GM23338 (cell line): ENCODE results near the gene UTP4. TPM values are rescaled to one million over a fixed set of nuclear protein-coding genes. Genes with fewer than 3 reads are reported as not detected.

Source experiments
- ATAC-seq: fragments of 200-7000 bp; cut with Tn5 transposase; 3 replicates; pipeline ENCODE4 v1.9.1; 2020
- DNase-seq: peaks from one replicate; pipeline ENCODE4 v3.0.0-alpha.2; 2015; ENCODE audit warnings: low spot score
- H2AFZ ChIP-seq: fragments of 200-600 bp; sonication (generic); 2 replicates; pipeline ENCODE4 v1.8.0; 2016; ENCODE audit warnings: antibody characterized with exemption, mild to moderate bottlenecking, moderate library complexity
- H3F3A ChIP-seq: fragments of 200-600 bp; sonication (generic); replicated peaks from 2 replicates; pipeline ENCODE4 v1.8.0; 2017; ENCODE audit warnings: antibody characterized with exemption, mixed run types, low read depth
- H3K27ac ChIP-seq: fragments of 200-600 bp; sonication (generic); 2 replicates; pipeline ENCODE4 v1.6.1; 2016; ENCODE audit warnings: low read depth
- H3K27me3 ChIP-seq: fragments of 200-600 bp; sonication (generic); 2 replicates; pipeline ENCODE4 v1.8.0; 2016; ENCODE audit warnings: mild to moderate bottlenecking, mixed run types, moderate library complexity; ENCODE audit not compliant: insufficient read depth
- H3K36me3 ChIP-seq: fragments of 200-600 bp; sonication (generic); 2 replicates; pipeline ENCODE4 v1.8.0; 2016; ENCODE audit warnings: mild to moderate bottlenecking; ENCODE audit not compliant: insufficient read depth
- H3K4me1 ChIP-seq: fragments of 200-600 bp; sonication (generic); 2 replicates; pipeline ENCODE4 v1.8.0; 2016; ENCODE audit warnings: mild to moderate bottlenecking, moderate library complexity; ENCODE audit not compliant: insufficient read depth
- H3K4me2 ChIP-seq: fragments of 200-600 bp; sonication (generic); 2 replicates; pipeline ENCODE4 v1.7.1; 2017; ENCODE audit warnings: mixed run types
- H3K4me3 ChIP-seq: fragments of 200-600 bp; sonication (generic); 2 replicates; pipeline ENCODE4 v1.6.1; 2016; ENCODE audit warnings: mixed run types
- H3K79me2 ChIP-seq: fragments of 200-600 bp; sonication (generic); replicated peaks from 2 replicates; pipeline ENCODE4 v1.8.0; 2017; ENCODE audit warnings: mild to moderate bottlenecking; ENCODE audit not compliant: insufficient read depth
- H3K9me2 ChIP-seq: fragments of 200-600 bp; sonication (generic); 2 replicates; pipeline ENCODE4 v1.8.0; 2017; ENCODE audit not compliant: insufficient read depth
- H4K20me1 ChIP-seq: fragments of 200-600 bp; sonication (generic); replicated peaks from 2 replicates; pipeline ENCODE4 v1.8.0; 2017; ENCODE audit warnings: mild to moderate bottlenecking; ENCODE audit not compliant: insufficient read depth
- H3K27ac Mint-ChIP-seq: 2 replicates; pipeline ENCODE4 v1.8.0; 2020; ENCODE audit warnings: inconsistent platforms, mild to moderate bottlenecking, moderate library complexity, mixed read lengths
- H3K27me3 Mint-ChIP-seq: 3 replicates; pipeline ENCODE4 v1.8.0; 2022; ENCODE audit warnings: low read depth, mild to moderate bottlenecking, moderate library complexity, mixed read lengths, inconsistent platforms; ENCODE audit not compliant: insufficient read depth, poor library complexity
- H3K36me3 Mint-ChIP-seq: 3 replicates; pipeline ENCODE4 v1.8.0; 2021; ENCODE audit warnings: low read depth, mild to moderate bottlenecking, inconsistent platforms, moderate library complexity, mixed read lengths
- H3K4me1 Mint-ChIP-seq: 3 replicates; pipeline ENCODE4 v1.8.0; 2020; ENCODE audit warnings: mild to moderate bottlenecking, inconsistent platforms, mixed read lengths
- H3K4me3 Mint-ChIP-seq: 3 replicates; pipeline ENCODE4 v1.8.0; 2021; ENCODE audit warnings: moderate library complexity, mild to moderate bottlenecking, inconsistent platforms, mixed read lengths
- H3K9me3 Mint-ChIP-seq: 3 replicates; pipeline ENCODE4 v1.8.0; 2020; ENCODE audit warnings: moderate library complexity, mild to moderate bottlenecking, inconsistent platforms, mixed read lengths
- CREB1 ChIP-seq: fragments of 250-450 bp; sonication (Bioruptor Pico); IDR thresholded peaks from 2 replicates; pipeline ENCODE4 v1.5.0; 2020; ENCODE audit warnings: low read depth, mild to moderate bottlenecking, moderate library complexity
- EZH2 ChIP-seq: fragments of 200-600 bp; sonication (generic); IDR thresholded peaks from one replicate; pipeline ENCODE4 v1.8.0; 2017; ENCODE audit warnings: antibody characterized with exemption, mild to moderate bottlenecking, low read depth; ENCODE audit not compliant: unreplicated experiment
- EZH2phosphoT487 ChIP-seq: fragments of 200-600 bp; sonication (generic); IDR thresholded peaks from one replicate; pipeline ENCODE4 v1.8.1; 2018; ENCODE audit warnings: antibody characterized with exemption; ENCODE audit not compliant: unreplicated experiment
- JUNB ChIP-seq: IDR thresholded peaks from one replicate; pipeline ENCODE4 v1.6.1; 2016; ENCODE audit warnings: antibody characterized with exemption; ENCODE audit not compliant: unreplicated experiment
- NANOG ChIP-seq: IDR thresholded peaks from 2 replicates; pipeline ENCODE4 v1.6.1; 2016; ENCODE audit warnings: antibody characterized with exemption, borderline replicate concordance
- POLR2AphosphoS5 ChIP-seq: IDR thresholded peaks from 2 replicates; pipeline ENCODE4 v1.6.1; 2016; ENCODE audit warnings: antibody characterized with exemption, low read depth
- STAT1 ChIP-seq: IDR thresholded peaks from one replicate; pipeline ENCODE4 v1.6.1; 2016; ENCODE audit warnings: antibody characterized with exemption; ENCODE audit not compliant: unreplicated experiment
- ZNF114 ChIP-seq: fragments of 250-450 bp; sonication (Bioruptor Pico); IDR thresholded peaks from 2 replicates; pipeline ENCODE4 v1.5.0; 2020; ENCODE audit warnings: mild to moderate bottlenecking, moderate library complexity
- ZNF331 ChIP-seq: fragments of 250-450 bp; sonication (Bioruptor Pico); IDR thresholded peaks from 2 replicates; pipeline ENCODE4 v1.5.0; 2020; ENCODE audit warnings: low read depth, mild to moderate bottlenecking, moderate library complexity
- polyA plus RNA-seq: library from polyadenylated mRNA; unstranded; fragments of >200 nt; fragmentation: Nextera tagmentation; extraction: Ambion mirVana; gene quantifications from 2 replicates; pipeline ENCODE4 v1.2.1, GENCODE V29; 2016
- total RNA-seq: library from RNA; depleted of rRNA; stranded (reverse); fragments of >200 nt; shearing (Covaris generic); gene quantifications from 2 replicates; pipeline ENCODE4 v1.2.3, GENCODE V29; 2014
- TF ChIP-seq, protein P1 (sequence below): IDR thresholded peaks from 2 replicates; pipeline ENCODE4 v1.6.1; 2016; ENCODE audit warnings: antibody characterized with exemption
- TF ChIP-seq, protein P2 (sequence below), 2 experiments: fragments of 200-600 bp in 1 of 2; sonication (generic) in 1 of 2; conservative IDR thresholded peaks; 2 replicates each; pipeline versions ENCODE4 v1.5.1 to v1.6.1; 2016 to 2017; ENCODE audit warnings: antibody characterized with exemption in 2 of 2, low read depth in 2 of 2, mild to moderate bottlenecking in 2 of 2, moderate library complexity in 1 of 2
- TF ChIP-seq, protein P3 (sequence below): fragments of 250-450 bp; sonication (Bioruptor Pico); IDR thresholded peaks from 2 replicates; pipeline ENCODE4 v1.5.0; 2020; ENCODE audit warnings: mild to moderate bottlenecking, moderate library complexity

UTP4 gene
- total and polyA plus RNA-seq, 2 experiments from 2014 or later: 63.2 to 66.6 TPM

DNA sequence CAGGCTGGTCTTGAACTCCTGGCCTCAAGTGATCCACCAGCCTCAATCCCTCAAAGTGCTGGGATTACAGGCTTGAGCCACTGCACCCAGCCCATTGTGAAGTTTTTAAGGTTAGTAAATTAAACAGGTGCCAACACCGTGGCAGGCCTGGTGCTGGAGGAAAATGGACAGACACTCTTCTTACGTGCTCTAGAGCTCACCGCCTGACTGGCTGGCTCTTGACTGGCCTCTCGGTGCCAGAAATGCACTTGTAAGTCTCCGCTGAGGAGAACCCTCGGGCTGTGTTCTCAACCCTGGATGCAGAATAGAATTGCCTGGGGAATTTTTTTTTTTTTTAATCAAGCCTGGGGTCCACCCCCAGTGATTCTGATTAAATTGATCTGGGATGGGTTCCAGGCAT lies 37.3 kb upstream of the UTP4 start:
- no peaks in the 10 kb centered on the region for H3K79me2 ChIP-seq
- peaks cover 18% of the 10 kb centered on the region for H3K4me1 ChIP-seq
- TF ChIP-seq, protein P1, sequence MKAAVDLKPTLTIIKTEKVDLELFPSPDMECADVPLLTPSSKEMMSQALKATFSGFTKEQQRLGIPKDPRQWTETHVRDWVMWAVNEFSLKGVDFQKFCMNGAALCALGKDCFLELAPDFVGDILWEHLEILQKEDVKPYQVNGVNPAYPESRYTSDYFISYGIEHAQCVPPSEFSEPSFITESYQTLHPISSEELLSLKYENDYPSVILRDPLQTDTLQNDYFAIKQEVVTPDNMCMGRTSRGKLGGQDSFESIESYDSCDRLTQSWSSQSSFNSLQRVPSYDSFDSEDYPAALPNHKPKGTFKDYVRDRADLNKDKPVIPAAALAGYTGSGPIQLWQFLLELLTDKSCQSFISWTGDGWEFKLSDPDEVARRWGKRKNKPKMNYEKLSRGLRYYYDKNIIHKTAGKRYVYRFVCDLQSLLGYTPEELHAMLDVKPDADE: no peak
- H3K9me2 ChIP-seq: no peaks in the 10 kb centered on the region
- H2AFZ ChIP-seq: no peak overlapping the region; the same call in 1 of the 2 replicates
- H3K4me3 ChIP-seq: no peak overlapping the region
- H4K20me1 ChIP-seq: no peaks in the 10 kb centered on the region
- H3K36me3 ChIP-seq: no peaks in the 10 kb centered on the region
- H3F3A ChIP-seq: peaks cover 11% of the 10 kb centered on the region; the same call in 1 of the 2 replicates
- peaks cover 5% of the 10 kb centered on the region for H3K27me3 Mint-ChIP-seq
- no peak overlapping the region for H3K27ac ChIP-seq
- H3K4me3 Mint-ChIP-seq: no peak overlapping the region
- H3K4me2 ChIP-seq: no peak overlapping the region
- H3K4me1 Mint-ChIP-seq: peaks cover 30% of the 10 kb centered on the region
- H3K27me3 ChIP-seq: no peaks in the 10 kb centered on the region
- no peaks in the 10 kb centered on the region for H3K9me3 Mint-ChIP-seq
- ATAC-seq (no peak), DNase-seq (no peak)
- no peak overlapping the region for H3K27ac Mint-ChIP-seq
- H3K36me3 Mint-ChIP-seq: no peaks in the 10 kb centered on the region

DNA sequence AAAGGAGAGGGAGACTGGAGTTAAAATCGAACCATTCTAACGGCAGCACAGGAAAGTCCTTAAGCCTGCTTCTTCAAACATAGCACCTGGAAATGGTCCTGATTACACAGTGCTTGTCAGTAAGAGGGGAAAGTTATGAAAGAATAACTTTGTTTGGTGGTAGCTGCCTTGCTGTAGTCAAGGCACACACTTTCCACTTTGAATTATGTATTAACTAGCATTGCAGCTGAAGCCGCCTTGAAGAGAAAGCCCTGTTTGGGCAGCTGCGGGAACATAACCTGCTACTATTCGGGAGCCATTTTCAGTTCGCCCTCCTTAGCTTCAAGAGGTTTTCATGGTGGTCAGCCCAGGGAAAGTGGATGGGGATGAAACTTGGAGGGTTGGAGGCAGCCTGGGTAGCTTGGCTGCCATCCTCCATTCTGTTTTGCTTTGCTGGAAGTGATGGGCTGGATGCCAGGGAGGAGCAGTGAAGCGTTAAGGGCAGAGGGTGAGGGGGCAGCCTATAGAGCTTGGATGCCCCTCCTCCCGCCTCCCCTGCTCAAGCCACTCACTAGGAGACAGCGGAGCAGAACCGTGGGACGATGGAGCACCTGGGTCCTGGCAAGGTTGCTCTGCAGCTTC lies 32.3 kb upstream of the UTP4 start:
- H3K4me3 ChIP-seq: no peak overlapping the region
- peaks cover 19% of the 10 kb centered on the region for H3F3A ChIP-seq
- Mint-ChIP-seq H3K27ac (no peak overlapping the region), H3K9me3 (no peaks in the 10 kb centered on the region), H3K27me3 (peaks cover 14% of the 10 kb centered on the region), H3K4me3 (no peak overlapping the region; the same call in 2 of the 3 replicates), H3K36me3 (no peaks in the 10 kb centered on the region), H3K4me1 (peaks cover 43% of the 10 kb centered on the region)
- DNase-seq (no peak), ATAC-seq (peak; percentile 40)
- H3K27ac ChIP-seq: no peak overlapping the region
- no peaks in the 10 kb centered on the region for H4K20me1 ChIP-seq
- no peaks in the 10 kb centered on the region for H3K9me2 ChIP-seq
- H3K79me2 ChIP-seq: no peaks in the 10 kb centered on the region
- no peaks in the 10 kb centered on the region for H3K36me3 ChIP-seq
- H3K4me1 ChIP-seq: peaks cover 48% of the 10 kb centered on the region
- H2AFZ ChIP-seq: peak overlapping the region; percentile 88
- peak overlapping the region; percentile 42 for H3K4me2 ChIP-seq
- H3K27me3 ChIP-seq: no peaks in the 10 kb centered on the region
- TF ChIP-seq STAT1 (no peak), ZNF331 (CRISPR knock-in tag) (no peak), EZH2 (no peak), NANOG (no peak), CREB1 (CRISPR knock-in tag) (no peak), JUNB (no peak), EZH2phosphoT487 (no peak), POLR2AphosphoS5 (no peak), ZNF114 (no peak)
- TF ChIP-seq, protein P2, sequence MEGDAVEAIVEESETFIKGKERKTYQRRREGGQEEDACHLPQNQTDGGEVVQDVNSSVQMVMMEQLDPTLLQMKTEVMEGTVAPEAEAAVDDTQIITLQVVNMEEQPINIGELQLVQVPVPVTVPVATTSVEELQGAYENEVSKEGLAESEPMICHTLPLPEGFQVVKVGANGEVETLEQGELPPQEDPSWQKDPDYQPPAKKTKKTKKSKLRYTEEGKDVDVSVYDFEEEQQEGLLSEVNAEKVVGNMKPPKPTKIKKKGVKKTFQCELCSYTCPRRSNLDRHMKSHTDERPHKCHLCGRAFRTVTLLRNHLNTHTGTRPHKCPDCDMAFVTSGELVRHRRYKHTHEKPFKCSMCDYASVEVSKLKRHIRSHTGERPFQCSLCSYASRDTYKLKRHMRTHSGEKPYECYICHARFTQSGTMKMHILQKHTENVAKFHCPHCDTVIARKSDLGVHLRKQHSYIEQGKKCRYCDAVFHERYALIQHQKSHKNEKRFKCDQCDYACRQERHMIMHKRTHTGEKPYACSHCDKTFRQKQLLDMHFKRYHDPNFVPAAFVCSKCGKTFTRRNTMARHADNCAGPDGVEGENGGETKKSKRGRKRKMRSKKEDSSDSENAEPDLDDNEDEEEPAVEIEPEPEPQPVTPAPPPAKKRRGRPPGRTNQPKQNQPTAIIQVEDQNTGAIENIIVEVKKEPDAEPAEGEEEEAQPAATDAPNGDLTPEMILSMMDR (conservative IDR thresholded peaks at IDR 0.05; ENCODE audit: low read depth in 2 of 2): no peak
- TF ChIP-seq, protein P1: no peak
- TF ChIP-seq, protein P3, sequence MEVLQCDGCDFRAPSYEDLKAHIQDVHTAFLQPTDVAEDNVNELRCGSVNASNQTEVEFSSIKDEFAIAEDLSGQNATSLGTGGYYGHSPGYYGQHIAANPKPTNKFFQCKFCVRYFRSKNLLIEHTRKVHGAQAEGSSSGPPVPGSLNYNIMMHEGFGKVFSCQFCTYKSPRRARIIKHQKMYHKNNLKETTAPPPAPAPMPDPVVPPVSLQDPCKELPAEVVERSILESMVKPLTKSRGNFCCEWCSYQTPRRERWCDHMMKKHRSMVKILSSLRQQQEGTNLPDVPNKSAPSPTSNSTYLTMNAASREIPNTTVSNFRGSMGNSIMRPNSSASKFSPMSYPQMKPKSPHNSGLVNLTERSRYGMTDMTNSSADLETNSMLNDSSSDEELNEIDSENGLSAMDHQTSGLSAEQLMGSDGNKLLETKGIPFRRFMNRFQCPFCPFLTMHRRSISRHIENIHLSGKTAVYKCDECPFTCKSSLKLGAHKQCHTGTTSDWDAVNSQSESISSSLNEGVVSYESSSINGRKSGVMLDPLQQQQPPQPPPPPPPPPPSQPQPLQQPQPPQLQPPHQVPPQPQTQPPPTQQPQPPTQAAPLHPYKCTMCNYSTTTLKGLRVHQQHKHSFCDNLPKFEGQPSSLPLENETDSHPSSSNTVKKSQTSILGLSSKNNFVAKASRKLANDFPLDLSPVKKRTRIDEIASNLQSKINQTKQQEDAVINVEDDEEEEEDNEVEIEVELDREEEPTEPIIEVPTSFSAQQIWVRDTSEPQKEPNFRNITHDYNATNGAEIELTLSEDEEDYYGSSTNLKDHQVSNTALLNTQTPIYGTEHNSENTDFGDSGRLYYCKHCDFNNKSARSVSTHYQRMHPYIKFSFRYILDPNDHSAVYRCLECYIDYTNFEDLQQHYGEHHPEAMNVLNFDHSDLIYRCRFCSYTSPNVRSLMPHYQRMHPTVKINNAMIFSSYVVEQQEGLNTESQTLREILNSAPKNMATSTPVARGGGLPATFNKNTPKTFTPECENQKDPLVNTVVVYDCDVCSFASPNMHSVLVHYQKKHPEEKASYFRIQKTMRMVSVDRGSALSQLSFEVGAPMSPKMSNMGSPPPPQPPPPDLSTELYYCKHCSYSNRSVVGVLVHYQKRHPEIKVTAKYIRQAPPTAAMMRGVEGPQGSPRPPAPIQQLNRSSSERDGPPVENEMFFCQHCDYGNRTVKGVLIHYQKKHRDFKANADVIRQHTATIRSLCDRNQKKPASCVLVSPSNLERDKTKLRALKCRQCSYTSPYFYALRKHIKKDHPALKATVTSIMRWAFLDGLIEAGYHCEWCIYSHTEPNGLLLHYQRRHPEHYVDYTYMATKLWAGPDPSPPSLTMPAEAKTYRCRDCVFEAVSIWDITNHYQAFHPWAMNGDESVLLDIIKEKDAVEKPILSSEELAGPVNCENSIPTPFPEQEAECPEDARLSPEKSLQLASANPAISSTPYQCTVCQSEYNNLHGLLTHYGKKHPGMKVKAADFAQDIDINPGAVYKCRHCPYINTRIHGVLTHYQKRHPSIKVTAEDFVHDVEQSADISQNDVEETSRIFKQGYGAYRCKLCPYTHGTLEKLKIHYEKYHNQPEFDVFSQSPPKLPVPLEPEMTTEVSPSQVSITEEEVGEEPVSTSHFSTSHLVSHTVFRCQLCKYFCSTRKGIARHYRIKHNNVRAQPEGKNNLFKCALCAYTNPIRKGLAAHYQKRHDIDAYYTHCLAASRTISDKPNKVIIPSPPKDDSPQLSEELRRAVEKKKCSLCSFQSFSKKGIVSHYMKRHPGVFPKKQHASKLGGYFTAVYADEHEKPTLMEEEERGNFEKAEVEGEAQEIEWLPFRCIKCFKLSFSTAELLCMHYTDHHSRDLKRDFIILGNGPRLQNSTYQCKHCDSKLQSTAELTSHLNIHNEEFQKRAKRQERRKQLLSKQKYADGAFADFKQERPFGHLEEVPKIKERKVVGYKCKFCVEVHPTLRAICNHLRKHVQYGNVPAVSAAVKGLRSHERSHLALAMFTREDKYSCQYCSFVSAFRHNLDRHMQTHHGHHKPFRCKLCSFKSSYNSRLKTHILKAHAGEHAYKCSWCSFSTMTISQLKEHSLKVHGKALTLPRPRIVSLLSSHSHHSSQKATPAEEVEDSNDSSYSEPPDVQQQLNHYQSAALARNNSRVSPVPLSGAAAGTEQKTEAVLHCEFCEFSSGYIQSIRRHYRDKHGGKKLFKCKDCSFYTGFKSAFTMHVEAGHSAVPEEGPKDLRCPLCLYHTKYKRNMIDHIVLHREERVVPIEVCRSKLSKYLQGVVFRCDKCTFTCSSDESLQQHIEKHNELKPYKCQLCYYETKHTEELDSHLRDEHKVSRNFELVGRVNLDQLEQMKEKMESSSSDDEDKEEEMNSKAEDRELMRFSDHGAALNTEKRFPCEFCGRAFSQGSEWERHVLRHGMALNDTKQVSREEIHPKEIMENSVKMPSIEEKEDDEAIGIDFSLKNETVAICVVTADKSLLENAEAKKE: no peak
